Amniotic epithelial cell (primary cell): Measurements from ENCODE around the gene CAP2.

Experiments
- DNase-seq: peaks from one replicate; pipeline ENCODE4 v3.0.0-alpha.2; 2010; ENCODE audit warnings: low read depth

CAP2 gene

GRCh38 chr6:17392978-17393891, at the start of gene CAP2:
Gene CAP2 (plus strand): TSS chr6:17393595. CDS start chr6:17421556, 27,961 bp downstream.
- DNase-seq: peak; percentile 39

- no peak for DNase-seq
Observed at GRCh38 chr6:17347012-17347411, 46.4 kb upstream of the CAP2 start.

GRCh38 chr6:17349427-17349826, 44.0 kb upstream of the CAP2 start:
- DNase-seq: peak; percentile 15

- peak; percentile 1 for DNase-seq
Observed at GRCh38 chr6:17352302-17352701, 41.1 kb upstream of the CAP2 start.

GRCh38 chr6:17353440-17354175, 39.8 kb upstream of the CAP2 start:
- no peak for DNase-seq

- peak; percentile 17 for DNase-seq
Observed at GRCh38 chr6:17354700-17355403, 38.5 kb upstream of the CAP2 start.

- DNase-seq: no peak
Observed at GRCh38 chr6:17355404-17355774, 38.0 kb upstream of the CAP2 start.

- DNase-seq: no peak
Observed at GRCh38 chr6:17358515-17358914, 34.9 kb upstream of the CAP2 start.

GRCh38 chr6:17360564-17360963, 32.8 kb upstream of the CAP2 start:
- no peak for DNase-seq

GRCh38 chr6:17361013-17361412, 32.4 kb upstream of the CAP2 start:
- no peak for DNase-seq

GRCh38 chr6:17365961-17366360, 27.4 kb upstream of the CAP2 start:
- no peak for DNase-seq

- no peak for DNase-seq
Observed at GRCh38 chr6:17367868-17368267, 25.5 kb upstream of the CAP2 start.

- DNase-seq: peak; percentile 51
Observed at GRCh38 chr6:17381424-17382147, 11.8 kb upstream of the CAP2 start.

- DNase-seq: peak; percentile 50
Observed at GRCh38 chr6:17385660-17386059, 7.7 kb upstream of the CAP2 start.

- no peak for DNase-seq
Observed at GRCh38 chr6:17388365-17388764, 5.0 kb upstream of the CAP2 start.

- DNase-seq: peak; percentile 22
Observed at GRCh38 chr6:17389274-17389847, 4.0 kb upstream of the CAP2 start.

GRCh38 chr6:17390276-17390675, 3.1 kb upstream of the CAP2 start:
- peak; percentile 18 for DNase-seq

GRCh38 chr6:17391976-17392375, 1.4 kb upstream of the CAP2 start:
- DNase-seq: no peak

GRCh38 chr6:17393892-17394631, 667 bp downstream of the CAP2 start:
- DNase-seq: peak; percentile 47

- DNase-seq: no peak
Observed at GRCh38 chr6:17395112-17395511, 1.7 kb downstream of the CAP2 start.

- DNase-seq: no peak
Observed at GRCh38 chr6:17396256-17396655, 2.9 kb downstream of the CAP2 start.
